Measurements from ENCODE around the gene GABRA1.

The GABRA1 gene

DNA sequence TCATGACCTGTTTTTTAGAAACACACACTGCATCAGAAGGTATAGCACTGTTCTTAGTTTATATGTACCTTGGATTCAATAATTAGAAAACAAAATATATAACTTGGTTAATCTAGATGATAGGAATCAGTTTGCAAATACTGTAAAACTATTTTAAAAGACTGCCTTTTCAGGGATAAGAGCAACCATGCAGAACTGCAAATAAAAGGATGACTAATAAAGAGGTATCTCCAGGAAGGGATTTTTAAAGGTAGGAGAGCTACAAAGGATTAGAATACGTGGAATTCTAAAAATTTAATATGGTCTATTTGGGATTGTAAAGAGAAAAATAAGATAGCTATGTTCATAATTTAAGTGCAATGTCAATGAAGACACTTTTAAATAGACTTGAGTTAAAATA, 9.4 kb downstream of the GABRA1 start:
- TF ChIP-seq, protein P1, sequence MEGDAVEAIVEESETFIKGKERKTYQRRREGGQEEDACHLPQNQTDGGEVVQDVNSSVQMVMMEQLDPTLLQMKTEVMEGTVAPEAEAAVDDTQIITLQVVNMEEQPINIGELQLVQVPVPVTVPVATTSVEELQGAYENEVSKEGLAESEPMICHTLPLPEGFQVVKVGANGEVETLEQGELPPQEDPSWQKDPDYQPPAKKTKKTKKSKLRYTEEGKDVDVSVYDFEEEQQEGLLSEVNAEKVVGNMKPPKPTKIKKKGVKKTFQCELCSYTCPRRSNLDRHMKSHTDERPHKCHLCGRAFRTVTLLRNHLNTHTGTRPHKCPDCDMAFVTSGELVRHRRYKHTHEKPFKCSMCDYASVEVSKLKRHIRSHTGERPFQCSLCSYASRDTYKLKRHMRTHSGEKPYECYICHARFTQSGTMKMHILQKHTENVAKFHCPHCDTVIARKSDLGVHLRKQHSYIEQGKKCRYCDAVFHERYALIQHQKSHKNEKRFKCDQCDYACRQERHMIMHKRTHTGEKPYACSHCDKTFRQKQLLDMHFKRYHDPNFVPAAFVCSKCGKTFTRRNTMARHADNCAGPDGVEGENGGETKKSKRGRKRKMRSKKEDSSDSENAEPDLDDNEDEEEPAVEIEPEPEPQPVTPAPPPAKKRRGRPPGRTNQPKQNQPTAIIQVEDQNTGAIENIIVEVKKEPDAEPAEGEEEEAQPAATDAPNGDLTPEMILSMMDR (IDR thresholded peaks at IDR 0.05; ENCODE audit: borderline replicate concordance, insufficient read depth, low read depth, low read length), result no peak
- no peak overlapping the region for H3K4me3 ChIP-seq (ENCODE audit: low read depth, low read length)

DNA sequence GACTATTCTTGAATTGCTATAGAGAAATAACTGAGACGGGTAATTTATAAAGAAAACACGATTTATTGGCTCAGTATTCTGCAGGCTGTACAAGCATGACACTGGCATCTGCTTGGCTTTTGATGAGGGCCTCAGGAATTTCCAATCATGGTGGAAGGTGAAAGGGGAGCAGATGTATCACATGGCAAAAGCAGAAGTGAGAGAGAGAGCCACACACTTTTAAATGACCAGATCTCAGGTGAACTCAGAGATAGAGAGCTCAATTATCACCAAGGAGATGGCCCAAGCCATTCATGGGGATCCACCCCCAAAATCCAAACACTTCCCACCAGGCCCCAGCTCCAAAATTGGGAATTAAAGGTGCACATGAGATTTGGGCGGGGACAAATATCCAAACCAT, 15.3 kb downstream of the GABRA1 start:
- TF ChIP-seq, protein P1 (IDR thresholded peaks at IDR 0.05; ENCODE audit: borderline replicate concordance, insufficient read depth, low read depth, low read length), result no peak
- no peak overlapping the region for H3K4me3 ChIP-seq (ENCODE audit: low read depth, low read length)

DNA sequence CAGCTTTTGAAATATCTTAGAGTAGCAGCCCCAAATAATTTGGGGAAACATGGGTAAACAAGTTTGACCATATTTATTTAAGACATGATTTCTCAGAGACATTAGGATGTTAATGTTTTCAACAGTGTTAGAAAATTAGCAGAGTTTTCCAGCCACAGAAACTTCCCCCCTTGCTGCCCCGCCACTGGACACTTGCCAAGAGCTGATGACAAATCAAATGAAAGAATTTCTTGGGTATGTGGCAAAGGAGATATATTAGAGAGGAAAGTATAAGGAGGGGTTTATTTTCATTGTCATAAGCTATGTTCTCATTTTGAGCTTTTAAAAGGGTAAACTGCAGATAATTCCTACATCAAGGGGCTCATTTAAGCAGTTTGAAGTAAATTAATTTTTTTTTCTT, 15.9 kb downstream of the GABRA1 start:
- H3K4me3 ChIP-seq (ENCODE audit: low read depth, low read length), result no peak overlapping the region
- TF ChIP-seq, protein P1 (IDR thresholded peaks at IDR 0.05; ENCODE audit: borderline replicate concordance, insufficient read depth, low read depth, low read length), result no peak

DNA sequence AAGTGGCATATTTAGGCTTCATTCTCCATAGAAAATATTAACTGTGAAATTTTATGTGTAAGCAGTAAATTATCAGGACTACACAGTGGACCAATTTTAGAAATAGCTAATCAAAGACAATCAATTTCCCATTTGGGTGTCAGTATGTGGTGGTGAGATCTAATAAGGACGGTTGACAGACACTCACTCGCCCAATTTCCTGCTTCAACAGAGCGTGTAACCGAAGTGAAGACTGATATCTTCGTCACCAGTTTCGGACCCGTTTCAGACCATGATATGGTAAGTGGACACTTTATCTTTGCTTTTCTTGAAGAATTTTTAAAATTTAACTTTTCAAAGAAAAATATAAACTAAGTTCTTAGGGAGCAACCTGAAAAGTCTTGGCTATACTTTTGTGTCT, 17.6 kb downstream of the GABRA1 start:
- TF ChIP-seq, protein P1 (IDR thresholded peaks at IDR 0.05; ENCODE audit: borderline replicate concordance, insufficient read depth, low read depth, low read length), result no peak
- no peak overlapping the region for H3K4me3 ChIP-seq (ENCODE audit: low read depth, low read length)

DNA sequence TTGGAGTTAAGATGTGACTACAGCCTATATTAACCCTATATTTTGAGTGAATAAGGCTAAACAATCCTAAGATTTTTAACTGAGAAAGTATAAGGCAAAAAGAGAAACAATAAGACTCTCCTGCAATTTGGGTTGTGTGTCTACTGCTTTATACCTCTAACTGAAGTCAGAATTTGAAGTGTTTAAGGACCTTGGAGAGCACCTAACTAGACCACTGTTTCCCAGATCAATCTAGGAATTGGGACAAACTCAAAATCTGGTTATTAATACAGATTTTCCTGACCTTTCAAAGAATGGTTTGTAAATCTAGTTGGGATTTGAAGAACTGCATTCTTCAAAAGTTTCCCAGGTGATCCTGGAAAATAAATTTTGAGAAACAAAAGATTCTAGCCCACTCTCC, 42.1 kb downstream of the GABRA1 start:
- no peak overlapping the region for H3K4me3 ChIP-seq (ENCODE audit: low read depth, low read length)
- TF ChIP-seq, protein P1 (IDR thresholded peaks at IDR 0.05; ENCODE audit: borderline replicate concordance, insufficient read depth, low read depth, low read length), result no peak

DNA sequence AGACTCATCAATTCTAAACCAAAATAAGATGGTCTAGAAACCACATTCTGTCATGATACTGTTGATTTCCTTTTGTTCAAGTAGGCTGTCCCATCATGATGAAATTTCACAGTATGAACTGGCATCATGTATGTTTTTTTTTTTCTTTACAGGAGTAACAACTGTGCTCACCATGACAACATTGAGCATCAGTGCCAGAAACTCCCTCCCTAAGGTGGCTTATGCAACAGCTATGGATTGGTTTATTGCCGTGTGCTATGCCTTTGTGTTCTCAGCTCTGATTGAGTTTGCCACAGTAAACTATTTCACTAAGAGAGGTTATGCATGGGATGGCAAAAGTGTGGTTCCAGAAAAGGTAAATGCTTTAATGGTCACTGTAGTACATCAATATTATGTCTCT, 47.6 kb downstream of the GABRA1 start:
- TF ChIP-seq, protein P1 (IDR thresholded peaks at IDR 0.05; ENCODE audit: borderline replicate concordance, insufficient read depth, low read depth, low read length), result no peak
- no peak overlapping the region for H3K4me3 ChIP-seq (ENCODE audit: low read depth, low read length)

DNA sequence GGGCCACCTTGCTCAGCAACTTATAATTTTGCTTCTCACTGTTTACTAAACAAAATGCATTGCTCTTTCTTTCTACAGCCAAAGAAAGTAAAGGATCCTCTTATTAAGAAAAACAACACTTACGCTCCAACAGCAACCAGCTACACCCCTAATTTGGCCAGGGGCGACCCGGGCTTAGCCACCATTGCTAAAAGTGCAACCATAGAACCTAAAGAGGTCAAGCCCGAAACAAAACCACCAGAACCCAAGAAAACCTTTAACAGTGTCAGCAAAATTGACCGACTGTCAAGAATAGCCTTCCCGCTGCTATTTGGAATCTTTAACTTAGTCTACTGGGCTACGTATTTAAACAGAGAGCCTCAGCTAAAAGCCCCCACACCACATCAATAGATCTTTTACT, 49.1 kb downstream of the GABRA1 start:
- TF ChIP-seq, protein P1 (IDR thresholded peaks at IDR 0.05; ENCODE audit: borderline replicate concordance, insufficient read depth, low read depth, low read length), result no peak
- H3K4me3 ChIP-seq (ENCODE audit: low read depth, low read length), result no peak overlapping the region
